PC-9 (cell line): ENCODE data around the gene TMTC4. TPM values are rescaled to one million over a fixed set of nuclear protein-coding genes. Genes with fewer than 3 reads are reported as not detected.

ENCODE experiments used
- BruUV-seq: library from RNA; stranded (reverse); fragments of 400-500 nt; replicated peaks from 2 replicates; lab custom pipeline; 2021; lab: Mats Ljungman, UMichigan
- CTCF ChIA-PET: fragments of 300-600 bp; sonication (Branson Sonifier 250); formaldehyde crosslinking; loops from one replicate; lab custom pipeline; 2022; ENCODE audit warnings: antibody characterized with exemption; lab: Charles Lee
- POLR2A ChIA-PET: fragments of 300-600 bp; sonication (Branson Sonifier 250); formaldehyde crosslinking; loops from one replicate; lab custom pipeline; 2022; ENCODE audit warnings: antibody characterized with exemption; ENCODE audit not compliant: unreplicated experiment; lab: Charles Lee
- DNase-seq, 2 experiments: peaks; one replicate each; pipeline versions ENCODE4 v3.0.0 to v3.0.0-alpha.2; 2015 to 2022; ENCODE audit warnings: mixed read lengths in 1 of 2
- H2AFZ ChIP-seq: fragments of 200-600 bp; sonication (generic); 2 replicates; pipeline ENCODE4 v1.8.1; 2017; ENCODE audit warnings: antibody characterized with exemption
- H3F3A ChIP-seq: fragments of 200-600 bp; sonication (generic); 2 replicates; pipeline ENCODE4 v1.8.1; 2017; ENCODE audit warnings: antibody characterized with exemption, mild to moderate bottlenecking, low read depth; ENCODE audit not compliant: insufficient read depth
- H3K27ac ChIP-seq: fragments of 200-600 bp; sonication (generic); 2 replicates; pipeline ENCODE4 v1.6.1; 2016; ENCODE audit warnings: mixed run types
- H3K27me3 ChIP-seq: fragments of 200-600 bp; sonication (generic); 2 replicates; pipeline ENCODE4 v1.6.1; 2016; ENCODE audit warnings: low read depth, mixed run types; ENCODE audit not compliant: insufficient read depth
- H3K36me3 ChIP-seq: fragments of 200-600 bp; sonication (generic); 2 replicates; pipeline ENCODE4 v1.6.1; 2016; ENCODE audit warnings: low read depth, mixed run types
- H3K4me1 ChIP-seq: fragments of 200-600 bp; sonication (generic); replicated peaks from 2 replicates; pipeline ENCODE4 v1.6.1; 2016; ENCODE audit warnings: mixed run types; ENCODE audit not compliant: insufficient read depth
- H3K4me2 ChIP-seq: fragments of 200-600 bp; sonication (generic); 2 replicates; pipeline ENCODE4 v1.6.1; 2017; ENCODE audit warnings: mixed run types
- H3K4me3 ChIP-seq: fragments of 200-600 bp; sonication (generic); 2 replicates; pipeline ENCODE4 v1.6.1; 2016; ENCODE audit warnings: mixed run types
- H3K79me2 ChIP-seq: fragments of 200-600 bp; sonication (generic); 2 replicates; pipeline ENCODE4 v1.6.1; 2017; ENCODE audit warnings: low read depth, mixed run types
- H3K9me2 ChIP-seq: fragments of 200-600 bp; sonication (generic); 2 replicates; pipeline ENCODE4 v1.8.1; 2017; ENCODE audit warnings: mild to moderate bottlenecking; ENCODE audit not compliant: insufficient read depth
- H3K9me3 ChIP-seq: fragments of 200-600 bp; sonication (generic); 2 replicates; pipeline ENCODE4 v1.8.1; 2016; ENCODE audit warnings: low read depth; ENCODE audit not compliant: insufficient read depth
- H4K20me1 ChIP-seq: fragments of 200-600 bp; sonication (generic); 2 replicates; pipeline ENCODE4 v1.8.1; 2017; ENCODE audit not compliant: insufficient read depth
- CTCF ChIP-seq: fragments of 200-600 bp; sonication (generic); conservative IDR thresholded peaks from 2 replicates; pipeline ENCODE4 v1.6.1; 2017; ENCODE audit warnings: mixed run types, antibody characterized with exemption, mild to moderate bottlenecking, moderate library complexity
- EZH2 ChIP-seq: fragments of 200-600 bp; sonication (generic); IDR thresholded peaks from 2 replicates; pipeline ENCODE4 v1.8.0; 2017; ENCODE audit warnings: antibody characterized with exemption, low read depth
- intact Hi-C: fragments of 100-400 bp; cut with micrococcal nuclease; formaldehyde crosslinking; loops from one replicate; pipeline ENCODE4 v1.10.0; 2022; ENCODE audit not compliant: unreplicated experiment
- total RNA-seq: library from RNA; stranded (reverse); gene quantifications from 2 replicates; pipeline ENCODE4 v1.2.3, GENCODE V29; 2021

The TMTC4 gene
- total RNA-seq, 1 experiment from 2014 or later: 16.2 TPM

GRCh38 chr13:100594255-100594654 lies 80.3 kb downstream of the TMTC4 start:
- Histone ChIP-seq H3K27ac (no peak overlapping the region), H3K4me1 (no peaks in the 10 kb centered on the region), H3K4me2 (no peak overlapping the region), H3K9me2 (no peaks in the 10 kb centered on the region), H3K27me3 (no peaks in the 10 kb centered on the region), H3F3A (no peaks in the 10 kb centered on the region), H3K79me2 (no peaks in the 10 kb centered on the region), H3K9me3 (no peaks in the 10 kb centered on the region), H3K36me3 (no peaks in the 10 kb centered on the region), H4K20me1 (no peaks in the 10 kb centered on the region), H2AFZ (no peak overlapping the region), H3K4me3 (no peak overlapping the region)
- POLR2A ChIA-PET: no interaction called here
- CTCF ChIA-PET: no interaction called here
- BruUV-seq: no TSS peak
- DNase-seq: no peak
- TF ChIP-seq CTCF (no peak), EZH2 (no peak)
- intact Hi-C loops: loop anchor here (5.0 kb wide), 1 partner anchor 362 kb away; no protein-coding TSS in a partner anchor

GRCh38 chr13:100589178-100589725 lies 85.3 kb downstream of the TMTC4 start:
- no peaks in the 10 kb centered on the region for H3K9me2 ChIP-seq
- TF ChIP-seq CTCF (no peak), EZH2 (no peak)
- intact Hi-C loops: no loop called here
- H3K4me3 ChIP-seq: peak overlapping the region; percentile 68; the same call in 1 of the 2 replicates
- no peak for DNase-seq
- no peaks in the 10 kb centered on the region for H3K9me3 ChIP-seq
- H3K79me2 ChIP-seq: no peaks in the 10 kb centered on the region
- ChIA-PET CTCF (no interaction called here), POLR2A (no interaction called here)
- no TSS peak for BruUV-seq
- no peaks in the 10 kb centered on the region for H3K27me3 ChIP-seq
- H3F3A ChIP-seq: no peaks in the 10 kb centered on the region
- no peak overlapping the region for H3K27ac ChIP-seq
- peak overlapping the region; percentile 72 for H3K4me2 ChIP-seq
- no peaks in the 10 kb centered on the region; the same call in 1 of the 2 replicates for H3K4me1 ChIP-seq
- H4K20me1 ChIP-seq: no peaks in the 10 kb centered on the region
- peak overlapping the region; percentile 97 for H2AFZ ChIP-seq
- H3K36me3 ChIP-seq: no peaks in the 10 kb centered on the region

GRCh38 chr13:100588331-100589177 lies 86.0 kb downstream of the TMTC4 start, which contains the start of gene GGACT:
TSS of gene GGACT (minus strand) at chr13:100588789. CDS start at chr13:100532591, 56,198 bp downstream.
- ChIA-PET POLR2A (no interaction called here), CTCF (interaction anchor here (0.6 kb wide), 3 partner anchors 540 to 1372 kb away, joined by 3 to 24 read pairs (median 6); no protein-coding TSS in a partner anchor)
- no peak for TF ChIP-seq EZH2
- peak; percentile 69 for TF ChIP-seq CTCF
- no peaks in the 10 kb centered on the region; the same call in 1 of the 2 replicates for H3K4me1 ChIP-seq
- H3K4me3 ChIP-seq: peak within 1 kb of the TSS; percentile 68
- BruUV-seq: no TSS peak
- no peaks in the 10 kb centered on the region for H3K9me3 ChIP-seq
- H3K4me2 ChIP-seq: peak within 1 kb of the TSS; percentile 72
- intact Hi-C loops: no loop called here
- no peaks in the 10 kb centered on the region for H3K36me3 ChIP-seq
- no peaks in the 10 kb centered on the region for H3F3A ChIP-seq
- H3K27me3 ChIP-seq: no peaks in the 10 kb centered on the region
- no peaks in the 10 kb centered on the region for H3K9me2 ChIP-seq
- peak within 1 kb of the TSS; percentile 97 for H2AFZ ChIP-seq
- DNase-seq: peak; percentile 41 to 78
- no peaks in the 10 kb centered on the region for H3K79me2 ChIP-seq
- H3K27ac ChIP-seq: no peak within 1 kb of the TSS
- no peaks in the 10 kb centered on the region for H4K20me1 ChIP-seq
